Psoas muscle (tissue), 8 donors: ENCODE data around the gene CATSPER1. TPM values are rescaled to one million over a fixed set of nuclear protein-coding genes. Genes with fewer than 3 reads are reported as not detected.

Source experiments
- ATAC-seq, 4 donors: fragments of 200-7000 bp; cut with Tn5 transposase; one replicate each; pipeline ENCODE4 v1.9.1; 2020; ENCODE audit warnings: moderate library complexity in 3 of 4, mild to moderate bottlenecking in 2 of 4
- DNase-seq, 2 donors: peaks; one replicate each; pipeline ENCODE4 v3.0.0-alpha.2; 2020
- H3K27ac ChIP-seq: fragments of 200-600 bp; one replicate; pipeline ENCODE4 v1.8.0; 2022
- H3K27me3 ChIP-seq, 3 donors: fragments of 200-600 bp in 1 of 3; one replicate each; pipeline versions ENCODE4 v1.6.1 to v1.8.0; 2013 to 2022; ENCODE audit warnings: low read length in 2 of 3, mild to moderate bottlenecking in 2 of 3, moderate library complexity in 1 of 3; ENCODE audit not compliant: insufficient read depth in 3 of 3
- H3K36me3 ChIP-seq, 2 donors: fragments of 200-600 bp in 1 of 2; one replicate each; pipeline versions ENCODE4 v1.6.1 to v1.8.0; 2013 to 2022; ENCODE audit warnings: low read depth in 1 of 2, mild to moderate bottlenecking in 1 of 2, moderate library complexity in 1 of 2; ENCODE audit not compliant: insufficient read depth in 1 of 2
- H3K4me1 ChIP-seq: fragments of 200-600 bp; one replicate; pipeline ENCODE4 v1.8.0; 2022
- H3K4me3 ChIP-seq: fragments of 200-600 bp; one replicate; pipeline ENCODE4 v1.8.0; 2022; ENCODE audit warnings: mild to moderate bottlenecking
- H3K9me3 ChIP-seq: fragments of 200-600 bp; one replicate; pipeline ENCODE4 v1.8.0; 2022
- WGBS, 3 donors: extraction: QIAGEN DNeasy Blood & Tissue Kit; methylation state at CpG; one replicate each; pipeline versions ENCODE4 v1.1.6 to v1.1.7; 2013; 5-methylcytosine and 5-hydroxymethylcytosine counted together
- intact Hi-C, 2 donors: fragments of 100-400 bp; cut with DNase I; formaldehyde crosslinking; loops; one replicate each; pipeline versions ENCODE4 v1.11.0 to v1.14.2; 2022
- polyA plus RNA-seq, 3 donors: library from polyadenylated mRNA; stranded (reverse); fragments of 200-250 nt; gene quantifications; one replicate each; pipeline ENCODE4 v1.2.3, GENCODE V29; 2013
- total RNA-seq, 4 donors: library from RNA; stranded (reverse); fragmentation: NEBNext Ultra II Directional in 2 of 4; extraction: Animal tissue kit (Norgen Biotek cat#: 25700) in 2 of 4; gene quantifications; one replicate each; pipeline versions ENCODE4 v1.2.1 to v1.2.4, GENCODE V29; 2021 to 2023
- TF ChIP-seq, protein P1 (sequence below): fragments of 200-600 bp; IDR thresholded peaks from one replicate; pipeline ENCODE4 v1.8.0; 2022; ENCODE audit warnings: antibody characterized with exemption
- donor health status: healthy with polysubstance abuse.
- donor health status: DM: no; HTN: no; CAD: no; lungs with moderate emphysema.
- donor health status: Bipolar disorder and iron deficiency.
- donor health status: healthy.
- donor health status: DM: yes; HTN: yes; CAD: no.
- donor health status: DM: no; HTN: no; CAD: no.
- donor health status: DM: no; HTN: no; CAD: no.
- donor health status: DM: yes; HTN: yes; CAD: no.

Gene CATSPER1
- total and polyA plus RNA-seq, 7 donors = 0.01 to 0.55 TPM; not detected in 5

DNA sequence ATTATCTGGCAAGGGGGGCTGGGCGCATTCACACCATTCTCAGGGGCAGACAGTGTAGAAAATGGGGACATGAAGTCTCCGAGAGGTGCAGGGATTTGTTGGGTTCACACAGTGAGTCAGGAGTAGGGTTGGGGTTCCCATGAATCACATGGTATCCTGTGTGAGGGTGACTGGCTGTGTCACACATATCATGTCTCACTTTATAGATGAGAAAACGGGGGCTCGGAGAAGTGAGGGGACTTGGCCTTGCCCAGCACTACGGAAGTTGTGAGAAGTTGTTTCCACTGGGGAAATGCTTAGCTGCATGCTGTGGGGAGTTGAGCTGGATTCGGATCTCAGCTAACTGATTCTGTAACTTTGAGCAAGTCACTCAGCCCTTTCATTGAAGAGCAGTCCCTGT is 18.5 kb upstream of the CATSPER1 start:
- intact Hi-C loops = no loop called here
- no peaks in the 10 kb centered on the region for H3K36me3 ChIP-seq
- TF ChIP-seq, protein P1, sequence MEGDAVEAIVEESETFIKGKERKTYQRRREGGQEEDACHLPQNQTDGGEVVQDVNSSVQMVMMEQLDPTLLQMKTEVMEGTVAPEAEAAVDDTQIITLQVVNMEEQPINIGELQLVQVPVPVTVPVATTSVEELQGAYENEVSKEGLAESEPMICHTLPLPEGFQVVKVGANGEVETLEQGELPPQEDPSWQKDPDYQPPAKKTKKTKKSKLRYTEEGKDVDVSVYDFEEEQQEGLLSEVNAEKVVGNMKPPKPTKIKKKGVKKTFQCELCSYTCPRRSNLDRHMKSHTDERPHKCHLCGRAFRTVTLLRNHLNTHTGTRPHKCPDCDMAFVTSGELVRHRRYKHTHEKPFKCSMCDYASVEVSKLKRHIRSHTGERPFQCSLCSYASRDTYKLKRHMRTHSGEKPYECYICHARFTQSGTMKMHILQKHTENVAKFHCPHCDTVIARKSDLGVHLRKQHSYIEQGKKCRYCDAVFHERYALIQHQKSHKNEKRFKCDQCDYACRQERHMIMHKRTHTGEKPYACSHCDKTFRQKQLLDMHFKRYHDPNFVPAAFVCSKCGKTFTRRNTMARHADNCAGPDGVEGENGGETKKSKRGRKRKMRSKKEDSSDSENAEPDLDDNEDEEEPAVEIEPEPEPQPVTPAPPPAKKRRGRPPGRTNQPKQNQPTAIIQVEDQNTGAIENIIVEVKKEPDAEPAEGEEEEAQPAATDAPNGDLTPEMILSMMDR = no peak

GRCh38 chr11:66042996-66043906 is 17.0 kb upstream of the CATSPER1 start:
- Histone ChIP-seq H3K36me3 (no peaks in the 10 kb centered on the region), H3K9me3 (no peaks in the 10 kb centered on the region), H3K27me3 (no peaks in the 10 kb centered on the region), H3K4me1 (peaks cover 6% of the 10 kb centered on the region), H3K4me3 (no peak overlapping the region), H3K27ac (no peak overlapping the region)
- DNase-seq = no peak
- intact Hi-C loops = no loop called here
- WGBS, 3 donors = 97% methylated on average over 87 to 88 of the region's 88 CpGs
- TF ChIP-seq, protein P1 = no peak
- no peak for ATAC-seq

More for the DNA sequence above, 18.5 kb upstream of the CATSPER1 start:
- WGBS, 3 donors = 57 to 70% (median 63%) methylated on average over 6 of the region's 6 CpGs
- Histone ChIP-seq H3K27ac (no peak overlapping the region), H3K4me1 (peaks cover 6% of the 10 kb centered on the region), H3K4me3 (peak overlapping the region; percentile 11), H3K27me3 (peaks cover 0 to 7% (median 4%) of the 10 kb centered on the region in 3 donors), H3K9me3 (no peaks in the 10 kb centered on the region)
- peak in 1 of 4 donors; percentile 11 for ATAC-seq
- no peak for DNase-seq

GRCh38 chr11:66042227-66042995 is 16.1 kb upstream of the CATSPER1 start:
- Histone ChIP-seq H3K4me3 (no peak overlapping the region), H3K4me1 (peaks cover 6% of the 10 kb centered on the region), H3K36me3 (no peaks in the 10 kb centered on the region), H3K9me3 (no peaks in the 10 kb centered on the region), H3K27me3 (no peaks in the 10 kb centered on the region), H3K27ac (no peak overlapping the region)
- TF ChIP-seq, protein P1 = no peak
- 96 to 97% (median 96%) methylated on average over 78 to 81 of the region's 81 CpGs for WGBS, 3 donors
- intact Hi-C loops = no loop called here
- no peak for DNase-seq
- no peak for ATAC-seq

DNA sequence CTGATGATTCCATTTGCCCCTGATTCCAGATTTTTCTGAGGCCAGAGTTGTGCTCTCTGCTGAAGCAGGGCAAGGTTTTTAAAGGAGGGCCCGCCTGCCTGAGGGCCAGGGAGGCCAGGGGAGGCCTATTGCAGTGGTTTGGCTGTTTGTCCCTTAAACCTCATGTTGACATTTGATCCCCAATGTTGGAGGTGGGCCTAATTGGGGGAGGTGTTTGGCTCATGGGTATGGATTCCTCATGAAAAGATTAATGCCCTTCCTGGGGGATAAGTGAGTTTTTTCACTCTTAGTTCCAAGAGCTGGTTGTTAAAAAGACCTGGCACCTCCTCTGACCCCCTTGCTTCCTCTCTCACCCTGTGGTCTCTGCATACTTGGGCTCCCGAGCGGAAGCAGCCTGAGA is 13.5 kb upstream of the CATSPER1 start:
- H3K27me3 ChIP-seq = peaks cover 0 to 1% (median 0%) of the 10 kb centered on the region in 3 donors
- no peaks in the 10 kb centered on the region for H3K4me1 ChIP-seq
- TF ChIP-seq, protein P1 = no peak
- intact Hi-C loops = no loop called here
- H3K36me3 ChIP-seq = no peaks in the 10 kb centered on the region
- H3K4me3 ChIP-seq = no peak overlapping the region
- WGBS, 3 donors = 74 to 87% (median 77%) methylated on average over 3 of the region's 3 CpGs
- ATAC-seq = no peak
- H3K27ac ChIP-seq = no peak overlapping the region
- no peaks in the 10 kb centered on the region for H3K9me3 ChIP-seq
- DNase-seq = no peak
